Caco-2 (cell line): ENCODE measurements around the gene PGAP3. TPM values are rescaled to one million over a fixed set of nuclear protein-coding genes. Genes with fewer than 3 reads are reported as not detected.

Experiments used
- BruUV-seq: library from RNA; stranded (reverse); fragments of 400-500 nt; replicated peaks from 2 replicates; lab custom pipeline; 2021; lab: Mats Ljungman, UMichigan
- CTCF ChIA-PET: fragments of 300-600 bp; sonication (Branson Sonifier 250); formaldehyde crosslinking; loops from one replicate; lab custom pipeline; 2022; ENCODE audit warnings: antibody characterized with exemption; lab: Charles Lee
- POLR2A ChIA-PET: fragments of 300-600 bp; sonication (Branson Sonifier 250); formaldehyde crosslinking; loops from one replicate; lab custom pipeline; 2022; ENCODE audit warnings: antibody characterized with exemption; lab: Charles Lee
- DNase-seq, 2 experiments: peaks; one replicate each; pipeline versions ENCODE4 v3.0.0 to v3.0.0-alpha.2; 2020 to 2022
- H3K27me3 ChIP-seq: replicated peaks from 2 replicates; pipeline ENCODE4 v1.6.0; 2011; ENCODE audit warnings: low read length; ENCODE audit not compliant: control insufficient read depth, insufficient read depth
- H3K36me3 ChIP-seq: 2 replicates; pipeline ENCODE4 v1.5.1; 2011; ENCODE audit warnings: low read length; ENCODE audit not compliant: control insufficient read depth, insufficient read depth
- H3K4me1 ChIP-seq: fragments of 250-450 bp; sonication (Bioruptor Pico); 2 replicates; pipeline ENCODE4 v1.5.1; 2020; ENCODE audit warnings: mild to moderate bottlenecking
- H3K4me3 ChIP-seq: 2 replicates; pipeline ENCODE4 v1.5.1; 2011; ENCODE audit warnings: low read depth, mild to moderate bottlenecking, control low read depth, low read length
- H3K9me3 ChIP-seq: fragments of 250-450 bp; sonication (Bioruptor Pico); 2 replicates; pipeline ENCODE4 v1.5.1; 2020; ENCODE audit warnings: mild to moderate bottlenecking, moderate library complexity
- H3K27ac Mint-ChIP-seq: one replicate; pipeline ENCODE4 v1.8.0; 2022; ENCODE audit warnings: mixed read lengths; ENCODE audit not compliant: unreplicated experiment
- H3K27me3 Mint-ChIP-seq: one replicate; pipeline ENCODE4 v1.8.0; 2022; ENCODE audit warnings: mixed read lengths; ENCODE audit not compliant: insufficient read depth, unreplicated experiment
- H3K36me3 Mint-ChIP-seq: one replicate; pipeline ENCODE4 v1.8.0; 2022; ENCODE audit warnings: mild to moderate bottlenecking, mixed read lengths; ENCODE audit not compliant: insufficient read depth, unreplicated experiment
- H3K4me1 Mint-ChIP-seq: one replicate; pipeline ENCODE4 v1.8.0; 2022; ENCODE audit warnings: low read depth, mixed read lengths; ENCODE audit not compliant: unreplicated experiment
- H3K4me3 Mint-ChIP-seq: one replicate; pipeline ENCODE4 v1.8.0; 2022; ENCODE audit warnings: mild to moderate bottlenecking, moderate library complexity, mixed read lengths; ENCODE audit not compliant: unreplicated experiment
- H3K9me3 Mint-ChIP-seq: one replicate; pipeline ENCODE4 v1.8.0; 2022; ENCODE audit warnings: mixed read lengths; ENCODE audit not compliant: unreplicated experiment
- CTCF ChIP-seq, 2 experiments: fragments of 200-600 bp in 1 of 2; IDR thresholded peaks; 1 replicate in 1 of 2; 2 replicates in 1 of 2; pipeline versions ENCODE4 v1.5.1 to v1.8.0; 2011 to 2022; ENCODE audit warnings: antibody characterized with exemption in 1 of 2, control low read depth in 1 of 2, inconsistent platforms in 1 of 2, low read depth in 1 of 2, low read length in 1 of 2, mild to moderate bottlenecking in 1 of 2, moderate library complexity in 1 of 2; ENCODE audit not compliant: insufficient read depth in 1 of 2, severe bottlenecking in 1 of 2, unreplicated experiment in 1 of 2
- intact Hi-C: fragments of 100-400 bp; cut with micrococcal nuclease; formaldehyde crosslinking; loops from one replicate; pipeline ENCODE4 v1.10.0; 2022; ENCODE audit not compliant: unreplicated experiment
- total RNA-seq: library from RNA; stranded (reverse); gene quantifications from 2 replicates; pipeline ENCODE4 v1.2.3, GENCODE V29; 2022

PGAP3 gene
- total RNA-seq, 1 experiment from 2014 or later: 14.7 TPM

GRCh38 chr17:39695089-39695474 lies 7.2 kb upstream of the PGAP3 start:
- DNase-seq: peak; percentile 61 to 79
- POLR2A ChIA-PET: interaction anchor here (0.6 to 2.0 kb wide), 3 partner anchors 35 to 221 kb away, joined by 4 to 11 read pairs (median 9); partner anchors contain the start of gene MIEN1
- peak overlapping the region; percentile 37 for H3K4me3 Mint-ChIP-seq
- H3K9me3 Mint-ChIP-seq: no peaks in the 10 kb centered on the region
- BruUV-seq: no TSS peak
- Histone ChIP-seq H3K36me3 (no peaks in the 10 kb centered on the region), H3K4me3 (no peak overlapping the region), H3K27me3 (no peaks in the 10 kb centered on the region), H3K9me3 (no peaks in the 10 kb centered on the region), H3K4me1 (peaks cover 40% of the 10 kb centered on the region)
- peaks cover 11% of the 10 kb centered on the region for H3K36me3 Mint-ChIP-seq
- no peak for TF ChIP-seq CTCF (IDR thresholded peaks at IDR 0.05; ENCODE audit: insufficient read depth in 1 of 2, low read depth in 1 of 2, low read length in 1 of 2, severe bottlenecking in 1 of 2, unreplicated experiment in 1 of 2)
- intact Hi-C loops: loop anchor here (1.0 kb wide), 2 partner anchors 8 to 20 kb away; no protein-coding TSS in a partner anchor
- CTCF ChIA-PET: interaction anchor here (0.6 to 2.2 kb wide), 8 partner anchors 10 to 258 kb away, joined by 3 to 15 read pairs (median 4); partner anchors contain the start of gene MIEN1
- H3K27me3 Mint-ChIP-seq: no peaks in the 10 kb centered on the region
- peaks cover 35% of the 10 kb centered on the region for H3K4me1 Mint-ChIP-seq
- H3K27ac Mint-ChIP-seq: peak overlapping the region; percentile 75

GRCh38 chr17:39694593-39694992 lies 6.7 kb upstream of the PGAP3 start:
- no peak for TF ChIP-seq CTCF (IDR thresholded peaks at IDR 0.05; ENCODE audit: insufficient read depth in 1 of 2, low read depth in 1 of 2, low read length in 1 of 2, severe bottlenecking in 1 of 2, unreplicated experiment in 1 of 2)
- H3K4me3 Mint-ChIP-seq: peak overlapping the region; percentile 37
- no TSS peak for BruUV-seq
- H3K9me3 Mint-ChIP-seq: no peaks in the 10 kb centered on the region
- peaks cover 32% of the 10 kb centered on the region for H3K4me1 Mint-ChIP-seq
- H3K27me3 Mint-ChIP-seq: no peaks in the 10 kb centered on the region
- CTCF ChIA-PET: interaction anchor here (0.6 to 2.2 kb wide), 7 partner anchors 23 to 258 kb away, joined by 3 to 15 read pairs (median 5); partner anchors contain the start of gene MIEN1
- Histone ChIP-seq H3K27me3 (no peaks in the 10 kb centered on the region), H3K4me1 (peaks cover 38% of the 10 kb centered on the region), H3K9me3 (no peaks in the 10 kb centered on the region), H3K4me3 (no peak overlapping the region), H3K36me3 (no peaks in the 10 kb centered on the region)
- no peak for DNase-seq
- POLR2A ChIA-PET: interaction anchor here (1.1 to 2.0 kb wide), 2 partner anchors 36 to 45 kb away, joined by 9 to 11 read pairs; partner anchors contain the start of gene MIEN1
- H3K27ac Mint-ChIP-seq: peak overlapping the region; percentile 75
- intact Hi-C loops: no loop called here
- peaks cover 11% of the 10 kb centered on the region for H3K36me3 Mint-ChIP-seq

- POLR2A ChIA-PET: interaction anchor here (3.0 kb wide), 1 partner anchor 11 kb away, joined by 32 read pairs; the partner anchor contains the start of gene ERBB2
- H3K27me3 Mint-ChIP-seq: no peaks in the 10 kb centered on the region
- H3K9me3 Mint-ChIP-seq: no peaks in the 10 kb centered on the region
- no peak for DNase-seq
- H3K4me1 Mint-ChIP-seq: peaks cover 11% of the 10 kb centered on the region
- no peaks in the 10 kb centered on the region for H3K36me3 ChIP-seq
- no peaks in the 10 kb centered on the region for H3K9me3 ChIP-seq
- no TSS peak for BruUV-seq
- TF ChIP-seq CTCF (IDR thresholded peaks at IDR 0.05; ENCODE audit: insufficient read depth in 1 of 2, low read depth in 1 of 2, low read length in 1 of 2, severe bottlenecking in 1 of 2, unreplicated experiment in 1 of 2): peak in 1 of 2 experiments; percentile 2
- H3K36me3 Mint-ChIP-seq: peaks cover 8% of the 10 kb centered on the region
- H3K27me3 ChIP-seq: no peaks in the 10 kb centered on the region
- H3K4me1 ChIP-seq: peaks cover 20% of the 10 kb centered on the region
- peak overlapping the region; percentile 73 for H3K27ac Mint-ChIP-seq
- intact Hi-C loops: loop anchor here (1.0 to 2.0 kb wide), 2 partner anchors 10 to 42 kb away; partner anchors contain the start of gene MIEN1
- CTCF ChIA-PET: interaction anchor here (0.6 to 2.4 kb wide), 5 partner anchors 11 to 67 kb away, joined by 3 to 20 read pairs (median 13); partner anchors contain the start of gene ERBB2
- H3K4me3 Mint-ChIP-seq: peak overlapping the region; percentile 80
- H3K4me3 ChIP-seq: peak overlapping the region; percentile 74
Observed at GRCh38 chr17:39688945-39689344, 1.1 kb upstream of the PGAP3 start.
